T-helper 1 cell treated with Interleukin-12 subunit alpha and Interleukin-12 subunit beta and Interleukin-4 antibody, amounts not matched to agents 30 ng/mL and 1 ng/mL, for 36 hours (primary cell): ENCODE results near the gene CELSR1. TPM values are rescaled to one million over a fixed set of nuclear protein-coding genes. Genes with fewer than 3 reads are reported as not detected.

Experiments used
- intact Hi-C: fragments of 100-400 bp; cut with micrococcal nuclease; formaldehyde crosslinking; loops from one replicate; pipeline ENCODE4 v1.15.1; 2024
- total RNA-seq: library from RNA; stranded (reverse); gene quantifications from 2 replicates; pipeline ENCODE4 v1.2.3, GENCODE V29; 2022

Gene CELSR1
- total RNA-seq, 1 donor from 2014 or later = 0.47 TPM

DNA sequence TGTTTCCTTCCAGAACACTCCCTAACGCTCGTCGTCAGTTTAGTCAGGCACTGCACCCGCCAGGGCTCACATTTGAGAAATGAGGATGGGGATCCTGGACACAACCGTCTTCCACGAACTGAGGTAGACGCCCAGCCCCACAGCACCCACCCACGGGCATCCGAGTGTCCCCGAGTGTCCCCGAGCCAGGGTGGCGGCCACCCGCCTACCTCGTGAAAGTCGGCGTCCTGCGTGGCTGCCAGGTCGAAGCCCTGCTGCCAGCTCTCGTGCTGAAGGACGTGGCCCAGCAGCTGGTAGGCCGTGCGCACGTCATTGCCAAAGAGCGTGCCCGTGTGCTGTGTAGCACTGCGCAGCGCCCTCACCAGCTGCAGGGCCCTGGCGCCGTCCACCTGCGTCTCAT lies 148.3 kb downstream of the CELSR1 start:
- intact Hi-C loops = no loop called here

DNA sequence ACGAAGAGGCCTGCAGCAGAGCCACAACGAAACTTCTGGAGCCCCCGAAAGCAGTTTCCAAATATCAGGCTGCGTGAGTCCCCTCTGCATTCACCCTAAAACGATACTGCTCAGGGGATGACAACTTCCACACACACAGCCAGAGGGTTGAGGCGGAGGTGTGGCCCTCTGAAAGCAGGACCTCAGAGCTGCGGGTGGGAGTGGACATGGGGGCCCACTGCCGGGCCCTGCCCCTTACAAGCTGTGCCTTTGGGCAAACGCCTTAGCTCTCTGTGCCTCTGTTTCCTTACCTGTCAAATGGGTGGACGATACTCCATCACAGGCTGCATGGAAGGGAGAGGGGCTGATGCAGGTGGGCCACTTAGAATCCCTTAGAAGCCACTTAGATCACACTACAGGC lies 148.8 kb downstream of the CELSR1 start:
- intact Hi-C loops = no loop called here

- intact Hi-C loops = no loop called here
These were observed 149.7 kb downstream of the CELSR1 start for GRCh38 chr22:46387748-46388147.

DNA sequence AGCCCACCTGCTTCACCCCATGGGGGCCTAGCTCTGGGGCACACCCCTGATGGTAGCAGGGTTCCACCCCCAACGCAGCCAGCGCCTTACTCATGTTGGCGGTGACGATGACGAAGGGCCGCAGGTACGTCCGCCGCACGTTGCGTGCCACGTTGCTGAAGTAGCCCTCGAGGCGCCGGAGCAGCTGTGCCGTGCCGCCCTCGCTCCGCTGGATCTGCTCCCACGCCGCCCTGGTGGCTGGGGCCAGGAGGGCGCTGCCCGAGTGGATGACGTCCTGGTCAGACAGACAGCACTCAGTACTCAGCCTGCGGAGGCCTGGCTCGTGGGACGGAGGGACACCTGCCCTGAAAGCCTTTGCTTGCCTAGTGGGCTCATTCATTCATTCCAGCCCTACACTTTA lies 151.1 kb downstream of the CELSR1 start:
- intact Hi-C loops = no loop called here

DNA sequence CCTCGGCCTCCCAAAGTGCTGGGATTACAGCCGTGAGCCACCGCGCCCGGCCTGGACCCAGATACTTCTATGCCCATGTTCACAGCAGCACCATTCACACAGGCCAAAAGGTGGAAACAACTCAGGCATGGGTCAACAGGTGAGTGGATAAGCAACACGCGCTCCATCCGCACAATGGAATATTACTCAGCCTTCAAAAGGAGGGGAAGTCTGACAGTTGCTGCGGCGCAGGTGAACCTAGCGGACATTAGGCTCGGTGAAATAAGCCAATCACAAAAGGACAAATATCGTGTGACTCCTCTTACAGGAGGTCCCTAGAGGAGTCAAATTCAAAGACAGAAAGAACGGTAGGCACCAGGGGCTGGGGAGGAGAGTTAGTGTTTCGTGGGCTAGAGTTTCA lies 154.9 kb downstream of the CELSR1 start:
- intact Hi-C loops = no loop called here

DNA sequence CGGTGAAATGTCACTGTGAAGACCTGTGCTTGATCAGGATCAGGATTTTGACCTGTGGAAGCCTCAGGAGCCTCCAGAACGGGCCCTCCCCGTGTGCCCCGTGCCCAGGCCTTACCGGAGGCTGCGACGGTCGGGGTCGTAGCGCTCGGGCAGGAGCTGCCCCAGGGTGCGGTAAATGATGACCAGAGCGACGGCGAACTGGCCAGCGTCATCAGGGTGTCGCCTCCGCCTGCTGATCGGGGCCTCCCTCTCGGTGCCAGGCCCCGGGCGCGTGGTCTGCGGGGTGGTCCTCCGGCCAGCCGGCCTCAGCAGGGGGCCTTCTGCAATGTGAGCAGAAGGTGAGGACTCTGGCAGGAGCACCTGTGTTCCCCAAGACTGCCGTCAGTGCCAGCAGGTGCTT lies 155.7 kb downstream of the CELSR1 start:
- intact Hi-C loops = no loop called here

- intact Hi-C loops = no loop called here
These were observed 156.3 kb downstream of the CELSR1 start for GRCh38 chr22:46381142-46381541.

- intact Hi-C loops = no loop called here
These were observed 156.8 kb downstream of the CELSR1 start for GRCh38 chr22:46380581-46380980.

DNA sequence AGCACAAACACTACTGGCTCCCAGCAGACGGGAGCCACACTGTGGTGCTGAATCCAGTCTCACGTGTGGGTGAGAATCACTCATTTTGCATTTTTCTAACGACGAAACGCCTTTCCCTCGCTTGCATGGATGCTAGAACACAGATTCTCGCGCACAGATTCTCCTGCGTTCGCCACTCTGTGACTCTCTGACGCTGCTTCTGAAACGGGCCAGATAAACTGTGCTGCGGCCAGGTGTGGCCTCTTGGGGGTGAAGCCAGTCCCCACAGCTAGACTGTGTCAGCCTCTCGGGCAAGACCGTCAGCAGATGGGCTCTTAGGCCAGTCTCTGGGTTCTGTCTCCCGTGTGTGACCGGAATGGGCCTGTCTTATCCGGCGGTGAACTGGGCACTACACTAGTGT lies 157.4 kb downstream of the CELSR1 start:
- intact Hi-C loops = no loop called here

DNA sequence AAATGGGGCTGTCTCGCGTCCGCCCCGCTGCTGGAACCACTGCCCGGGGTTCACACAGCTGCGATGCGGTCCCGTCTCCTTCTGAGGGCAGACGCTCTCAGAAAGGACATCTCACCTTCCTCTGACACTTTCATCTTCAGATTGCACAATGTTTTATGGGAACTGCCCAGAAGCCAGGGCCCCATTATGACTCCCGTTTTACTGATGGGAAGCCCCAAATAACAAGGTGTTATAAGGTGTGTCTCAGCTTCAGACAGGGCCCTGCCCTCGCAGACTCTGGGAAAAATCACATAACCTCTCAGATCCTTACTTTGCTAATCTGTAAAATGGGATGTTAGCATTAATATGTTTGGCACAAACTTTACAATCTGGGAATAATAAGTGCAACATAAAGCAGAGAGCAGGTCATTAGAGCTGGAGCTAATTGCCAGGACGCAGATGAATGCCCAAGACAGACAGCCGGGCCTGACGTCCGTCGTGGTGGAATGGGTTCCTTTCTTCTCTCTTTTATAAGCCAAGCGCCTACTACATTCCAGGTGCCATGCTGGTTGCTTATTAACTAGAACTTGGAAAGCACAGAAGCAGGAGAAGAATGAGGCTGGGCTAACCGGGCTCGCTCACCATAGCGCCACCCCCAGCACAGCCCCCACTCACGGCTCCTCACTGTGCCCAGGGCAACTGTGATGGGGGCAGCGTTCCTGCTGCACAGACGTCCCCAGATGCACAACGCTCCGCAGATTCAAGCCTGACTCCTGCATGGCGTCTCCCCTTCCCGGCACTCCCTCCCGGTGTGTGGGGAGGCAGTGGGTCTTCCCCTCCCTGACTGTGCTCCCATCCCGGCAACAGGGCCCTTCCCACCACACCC lies 158.1 kb downstream of the CELSR1 start:
- intact Hi-C loops = no loop called here

GRCh38 chr22:46378426-46379065 lies 158.9 kb downstream of the CELSR1 start:
- intact Hi-C loops = no loop called here

GRCh38 chr22:46377525-46378425 lies 159.6 kb downstream of the CELSR1 start:
- intact Hi-C loops = no loop called here

DNA sequence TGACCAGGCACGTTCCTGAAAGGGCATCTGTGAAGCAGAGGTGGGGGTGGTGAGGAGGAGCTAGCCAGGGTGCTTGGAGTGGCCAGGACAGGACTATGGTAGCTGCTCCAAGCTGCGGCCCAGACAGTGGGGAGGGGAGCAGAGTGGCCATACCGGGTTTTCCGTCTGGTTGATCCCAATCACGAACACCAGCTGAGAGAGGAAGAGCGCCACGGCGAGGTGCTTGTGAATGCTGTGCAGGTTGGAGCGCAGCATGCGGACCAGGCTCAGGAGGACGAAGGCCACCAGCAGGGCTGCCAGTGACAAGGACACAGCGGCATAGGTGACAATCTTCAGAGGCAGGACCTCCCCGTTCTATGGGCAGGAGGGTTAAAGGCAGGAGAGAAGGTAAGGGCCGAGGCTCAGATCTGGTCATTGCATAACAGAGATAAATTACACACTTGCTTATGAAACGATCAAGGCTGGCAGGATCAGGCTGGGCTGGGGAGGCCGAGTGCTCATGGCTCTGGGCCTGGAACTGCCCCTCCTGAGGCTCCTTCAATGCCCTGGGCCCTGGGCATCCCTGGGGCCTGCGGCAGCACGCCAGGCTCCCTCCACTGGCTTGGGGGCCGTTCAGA lies 160.4 kb downstream of the CELSR1 start:
- intact Hi-C loops = no loop called here

DNA sequence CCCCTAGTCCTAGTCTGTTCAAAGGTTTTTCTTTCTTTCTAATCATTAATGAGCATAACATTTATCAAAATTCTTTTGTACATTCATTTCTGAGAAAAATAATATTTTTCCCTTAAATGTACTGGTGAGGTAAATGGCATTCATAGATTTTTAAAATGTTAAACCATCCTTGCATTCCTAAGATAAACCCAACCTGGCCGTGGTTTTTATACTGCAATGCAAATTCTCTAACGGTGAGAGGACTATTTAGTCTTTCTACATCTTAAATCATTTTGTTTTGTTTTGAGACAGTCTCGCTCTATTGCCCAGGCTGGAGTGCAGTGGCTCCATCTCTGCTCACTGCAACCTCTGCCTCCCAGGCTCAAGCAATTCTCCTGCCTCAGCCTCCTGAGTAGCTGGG lies 161.3 kb downstream of the CELSR1 start:
- intact Hi-C loops = no loop called here

DNA sequence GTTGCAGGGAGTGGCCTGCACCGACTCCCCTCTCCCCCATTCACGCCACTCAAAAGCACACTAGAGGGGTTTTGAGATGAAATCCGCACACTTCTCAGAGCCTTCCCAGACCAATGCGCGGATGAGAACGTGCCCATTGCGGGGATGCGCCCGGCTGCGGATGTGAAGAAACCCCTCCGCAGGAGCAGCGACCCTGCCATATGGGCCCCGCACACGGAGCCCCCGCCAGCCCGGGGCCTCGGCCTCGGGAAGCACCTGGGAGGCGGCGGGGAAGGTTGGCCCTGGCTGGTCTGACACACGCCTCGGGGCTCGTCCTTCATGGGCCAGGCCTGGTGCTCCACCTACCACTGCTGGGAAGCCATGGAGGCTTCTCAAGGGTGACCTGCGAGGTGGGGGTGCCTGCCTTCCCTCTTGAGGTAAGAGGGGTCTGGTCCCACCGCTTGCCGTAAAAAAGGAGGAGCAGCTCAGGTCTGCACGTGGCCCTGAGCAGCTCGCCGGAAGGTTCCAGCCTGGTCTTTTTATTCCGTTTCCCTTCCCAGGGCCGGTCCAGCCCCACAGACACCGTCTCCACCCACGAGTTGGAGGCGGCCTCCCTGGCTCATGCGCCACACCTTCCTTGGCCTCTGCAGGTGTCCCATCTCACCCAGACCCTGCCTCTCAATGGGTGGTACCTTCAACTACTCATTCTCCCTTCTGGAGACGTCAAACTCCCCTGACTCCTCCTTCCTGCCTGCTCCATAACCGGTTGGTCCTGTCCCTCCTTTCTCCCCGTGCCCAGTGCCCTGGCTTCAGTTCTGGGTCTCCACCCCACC lies 162.6 kb downstream of the CELSR1 start:
- intact Hi-C loops = no loop called here

DNA sequence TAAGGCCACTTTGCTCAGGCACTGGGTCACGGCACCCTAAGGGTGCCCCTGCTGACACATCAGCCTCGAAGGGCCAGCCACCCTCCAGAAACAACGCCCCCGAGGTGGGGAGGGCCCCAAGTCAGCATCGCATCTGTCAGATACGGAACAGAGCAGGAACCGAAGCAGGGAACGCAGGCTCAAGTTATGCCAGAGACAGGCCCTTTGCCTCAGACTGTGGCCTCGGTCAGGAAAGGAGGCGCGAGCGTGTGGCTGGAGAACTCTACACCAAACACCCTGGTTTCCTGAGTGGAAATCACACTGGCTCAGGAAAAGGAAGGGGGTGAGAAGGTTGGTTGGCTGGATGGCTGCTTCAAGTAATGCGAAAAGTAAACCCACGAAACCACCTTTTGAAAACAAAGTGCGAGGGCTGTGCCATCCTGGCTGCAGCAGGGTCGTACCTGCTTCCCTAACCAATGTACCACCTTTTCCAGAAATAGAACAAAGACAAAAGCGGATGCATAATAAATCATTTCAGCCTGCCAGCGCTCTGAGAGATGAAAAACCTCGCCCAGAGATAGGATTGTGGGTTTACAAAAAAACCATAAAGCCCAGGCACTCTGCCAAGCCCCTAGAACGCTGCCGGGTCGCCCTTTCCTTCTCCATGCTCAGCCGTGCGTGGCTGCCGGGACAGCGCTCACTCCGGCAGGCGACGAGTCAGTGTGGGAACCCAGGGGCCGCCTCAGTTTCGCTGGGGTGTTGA lies 163.3 kb downstream of the CELSR1 start:
- intact Hi-C loops = no loop called here

GRCh38 chr22:46373159-46373558 lies 164.3 kb downstream of the CELSR1 start:
- intact Hi-C loops = no loop called here

GRCh38 chr22:46372686-46373085 lies 164.7 kb downstream of the CELSR1 start:
- intact Hi-C loops = no loop called here

- intact Hi-C loops = no loop called here
These were observed 165.7 kb downstream of the CELSR1 start for GRCh38 chr22:46371623-46372226.
